Chondrocyte (in vitro differentiated cells): ENCODE measurements around the gene CADPS2. TPM values are rescaled to one million over a fixed set of nuclear protein-coding genes. Genes with fewer than 3 reads are reported as not detected.

Source experiments
- DNase-seq: peaks from one replicate; pipeline ENCODE4 v3.0.0; 2021; ENCODE audit warnings: mixed read lengths, low spot score
- H3K27ac Mint-ChIP-seq: one replicate; pipeline ENCODE4 v1.8.0; 2021; ENCODE audit warnings: mild to moderate bottlenecking, moderate library complexity, mixed read lengths; ENCODE audit not compliant: unreplicated experiment
- H3K27me3 Mint-ChIP-seq: 2 replicates; pipeline ENCODE4 v1.8.0; 2021; ENCODE audit warnings: low read depth, mixed read lengths
- H3K36me3 Mint-ChIP-seq: 2 replicates; pipeline ENCODE4 v1.8.0; 2021; ENCODE audit warnings: low read depth, mixed read lengths
- H3K4me1 Mint-ChIP-seq: 2 replicates; pipeline ENCODE4 v1.8.0; 2021; ENCODE audit warnings: low read depth, mild to moderate bottlenecking, mixed read lengths
- H3K4me3 Mint-ChIP-seq: one replicate; pipeline ENCODE4 v1.8.0; 2021; ENCODE audit warnings: mild to moderate bottlenecking, moderate library complexity, mixed read lengths; ENCODE audit not compliant: unreplicated experiment
- H3K9me3 Mint-ChIP-seq: 2 replicates; pipeline ENCODE4 v1.8.0; 2021; ENCODE audit warnings: low read depth, mixed read lengths
- total RNA-seq: library from RNA; stranded (reverse); gene quantifications from 3 replicates; pipeline ENCODE4 v1.2.1, GENCODE V29; 2021
- TF ChIP-seq, protein P1 (sequence below): fragments of 200-600 bp; sonication (generic); IDR thresholded peaks from 2 replicates; pipeline ENCODE4 v1.5.0; 2021; ENCODE audit warnings: antibody characterized with exemption, mild to moderate bottlenecking, moderate library complexity

The CADPS2 gene
- total RNA-seq, 1 donor from 2014 or later, result 0.32 TPM

DNA sequence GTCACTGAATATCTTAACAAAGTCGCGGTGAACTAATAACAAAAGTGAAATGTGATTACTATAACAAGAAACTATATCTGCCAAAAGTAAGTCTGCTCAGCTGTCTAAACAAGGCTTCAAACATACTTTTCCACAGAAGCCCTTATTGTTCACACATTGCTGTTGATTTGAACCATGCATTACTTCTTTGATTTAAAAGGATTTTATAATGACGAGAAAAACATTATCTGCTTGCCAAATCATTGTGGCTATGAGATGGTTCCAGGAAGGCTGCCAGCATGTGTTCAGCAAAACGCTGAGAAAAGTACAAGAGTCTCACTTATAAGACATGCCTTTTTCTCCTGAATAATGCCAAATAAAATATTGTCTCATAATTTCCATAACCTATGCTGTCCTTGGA lies 211.8 kb downstream of the CADPS2 start:
- Mint-ChIP-seq H3K4me1 (peaks cover 8% of the 10 kb centered on the region), H3K36me3 (no peaks in the 10 kb centered on the region), H3K27ac (no peak overlapping the region), H3K4me3 (no peak overlapping the region), H3K27me3 (peaks cover 3% of the 10 kb centered on the region), H3K9me3 (peaks cover 5% of the 10 kb centered on the region)
- no peak for DNase-seq
- TF ChIP-seq, protein P1, sequence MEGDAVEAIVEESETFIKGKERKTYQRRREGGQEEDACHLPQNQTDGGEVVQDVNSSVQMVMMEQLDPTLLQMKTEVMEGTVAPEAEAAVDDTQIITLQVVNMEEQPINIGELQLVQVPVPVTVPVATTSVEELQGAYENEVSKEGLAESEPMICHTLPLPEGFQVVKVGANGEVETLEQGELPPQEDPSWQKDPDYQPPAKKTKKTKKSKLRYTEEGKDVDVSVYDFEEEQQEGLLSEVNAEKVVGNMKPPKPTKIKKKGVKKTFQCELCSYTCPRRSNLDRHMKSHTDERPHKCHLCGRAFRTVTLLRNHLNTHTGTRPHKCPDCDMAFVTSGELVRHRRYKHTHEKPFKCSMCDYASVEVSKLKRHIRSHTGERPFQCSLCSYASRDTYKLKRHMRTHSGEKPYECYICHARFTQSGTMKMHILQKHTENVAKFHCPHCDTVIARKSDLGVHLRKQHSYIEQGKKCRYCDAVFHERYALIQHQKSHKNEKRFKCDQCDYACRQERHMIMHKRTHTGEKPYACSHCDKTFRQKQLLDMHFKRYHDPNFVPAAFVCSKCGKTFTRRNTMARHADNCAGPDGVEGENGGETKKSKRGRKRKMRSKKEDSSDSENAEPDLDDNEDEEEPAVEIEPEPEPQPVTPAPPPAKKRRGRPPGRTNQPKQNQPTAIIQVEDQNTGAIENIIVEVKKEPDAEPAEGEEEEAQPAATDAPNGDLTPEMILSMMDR, result no peak

DNA sequence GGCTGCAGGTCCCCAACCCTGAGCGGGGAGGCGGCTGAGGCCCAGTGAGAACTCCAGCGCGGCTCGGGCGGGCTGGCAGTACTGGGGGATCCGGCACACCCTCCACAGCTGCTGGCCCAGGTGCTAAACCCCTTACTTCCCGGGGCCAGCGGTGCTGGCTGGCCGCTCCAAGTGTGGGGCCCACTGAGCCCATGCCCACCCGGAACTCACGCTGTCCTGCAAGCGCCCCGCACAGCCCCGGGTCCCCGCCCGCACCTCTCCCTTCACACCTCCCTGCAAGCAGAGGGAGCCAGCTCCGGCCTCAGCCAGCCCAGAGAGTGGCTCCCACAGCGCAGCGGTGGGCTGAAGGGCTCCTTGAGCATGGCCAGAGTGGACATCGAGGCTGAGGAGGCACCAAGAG lies 212.3 kb downstream of the CADPS2 start:
- Mint-ChIP-seq H3K36me3 (no peaks in the 10 kb centered on the region), H3K4me3 (no peak overlapping the region), H3K27ac (no peak overlapping the region), H3K27me3 (peaks cover 3% of the 10 kb centered on the region), H3K9me3 (peaks cover 2% of the 10 kb centered on the region), H3K4me1 (peaks cover 8% of the 10 kb centered on the region)
- DNase-seq, result no peak
- TF ChIP-seq, protein P1, result no peak

DNA sequence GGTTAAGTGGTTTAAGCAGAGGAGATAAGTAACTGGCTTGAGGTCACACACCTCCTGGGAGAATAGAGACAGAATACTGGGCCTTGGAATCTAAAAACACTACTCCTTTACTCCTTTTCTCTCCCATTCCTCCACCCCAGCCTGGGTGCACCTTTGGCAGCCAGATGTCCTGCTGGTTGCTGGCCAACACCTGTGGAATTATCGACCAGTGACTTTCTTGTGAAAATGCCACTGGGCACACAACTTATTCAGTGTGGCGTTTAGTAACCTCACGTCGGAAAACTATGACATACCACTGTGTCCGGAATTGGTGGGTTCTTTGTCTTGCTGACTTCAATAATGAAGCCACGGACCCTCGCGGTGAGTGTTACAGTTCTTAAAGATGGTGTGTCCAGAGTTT lies 213.7 kb downstream of the CADPS2 start:
- H3K4me1 Mint-ChIP-seq, result peaks cover 8% of the 10 kb centered on the region
- H3K4me3 Mint-ChIP-seq, result no peak overlapping the region
- H3K9me3 Mint-ChIP-seq, result peaks cover 5% of the 10 kb centered on the region
- TF ChIP-seq, protein P1, result no peak
- H3K27ac Mint-ChIP-seq, result no peak overlapping the region
- no peak for DNase-seq
- H3K27me3 Mint-ChIP-seq, result no peaks in the 10 kb centered on the region
- H3K36me3 Mint-ChIP-seq, result no peaks in the 10 kb centered on the region

DNA sequence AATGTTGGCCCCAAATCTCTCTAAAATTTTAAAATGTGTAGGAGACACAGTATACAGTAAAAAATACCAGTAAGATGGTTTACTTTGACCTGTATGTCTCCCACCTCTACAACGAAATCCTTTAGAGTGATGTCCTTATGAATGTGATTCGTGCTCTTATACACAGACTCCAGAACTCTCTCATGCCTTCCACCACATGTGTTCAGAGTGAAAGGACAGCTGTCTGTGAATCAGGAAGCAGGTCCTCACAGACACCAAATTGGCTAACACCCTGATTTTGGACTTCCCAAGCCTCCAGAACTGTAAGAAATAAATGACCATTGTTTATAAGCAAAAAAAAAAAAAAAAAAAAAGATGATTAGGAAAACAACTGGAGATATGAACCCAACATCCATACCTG lies 222.5 kb downstream of the CADPS2 start:
- DNase-seq, result no peak
- TF ChIP-seq, protein P1, result no peak
- no peak overlapping the region for H3K4me3 Mint-ChIP-seq
- H3K27me3 Mint-ChIP-seq, result peaks cover 2% of the 10 kb centered on the region
- peaks cover 3% of the 10 kb centered on the region for H3K9me3 Mint-ChIP-seq
- no peaks in the 10 kb centered on the region for H3K4me1 Mint-ChIP-seq
- no peaks in the 10 kb centered on the region for H3K36me3 Mint-ChIP-seq
- no peak overlapping the region for H3K27ac Mint-ChIP-seq

DNA sequence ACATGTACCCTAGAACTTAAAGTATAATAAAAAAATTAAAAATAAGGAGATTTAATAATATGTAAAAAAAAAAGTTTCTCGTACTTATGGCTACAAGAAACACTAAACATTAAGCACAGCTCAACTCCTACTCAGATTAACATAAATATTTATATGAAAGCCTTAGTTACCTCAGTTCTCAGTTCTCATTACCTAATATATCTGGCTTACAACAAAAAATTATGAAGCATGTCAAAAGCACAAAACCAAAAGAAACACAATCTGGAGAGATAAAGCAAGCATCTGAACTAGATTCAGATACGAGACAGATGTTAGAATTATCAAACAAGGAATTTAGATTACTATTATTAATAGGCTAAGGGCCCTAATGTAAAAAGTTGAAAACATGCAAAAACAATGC lies 227.4 kb downstream of the CADPS2 start:
- Mint-ChIP-seq H3K36me3 (no peaks in the 10 kb centered on the region), H3K4me1 (no peaks in the 10 kb centered on the region), H3K27ac (no peak overlapping the region), H3K4me3 (no peak overlapping the region), H3K27me3 (peaks cover 2% of the 10 kb centered on the region), H3K9me3 (peaks cover 2% of the 10 kb centered on the region)
- no peak for DNase-seq
- TF ChIP-seq, protein P1, result no peak
